BJ (cell line): ENCODE measurements around the gene HSPA6. TPM values are rescaled to one million over a fixed set of nuclear protein-coding genes. Genes with fewer than 3 reads are reported as not detected.
"Not testable (repeated sequence)": the region's sequence is repeated elsewhere in the genome, so short reads cannot be mapped to it uniquely, and the experiment has no call there.

Experiments used
- CTCF ChIA-PET: fragments of 350-600 bp; formaldehyde crosslinking; extraction: SDS; loops from one replicate; lab custom pipeline; 2021; ENCODE audit warnings: antibody characterized with exemption, inconsistent platforms; lab: Yijun Ruan, JAX
- POLR2A ChIA-PET: fragments of 300-600 bp; sonication (Branson Sonifier 250); formaldehyde crosslinking; extraction: SDS; loops from one replicate; lab custom pipeline; 2021; ENCODE audit warnings: antibody characterized with exemption; lab: Charles Lee
- DNase-seq: peaks from one replicate; pipeline ENCODE4 v3.0.0-alpha.2; 2011; ENCODE audit warnings: low read depth
- H3K27me3 ChIP-seq: 2 replicates; pipeline ENCODE4 v1.6.0; 2011; ENCODE audit warnings: low read length; ENCODE audit not compliant: control insufficient read depth, insufficient read depth
- H3K36me3 ChIP-seq: 2 replicates; pipeline ENCODE4 v1.5.1; 2011; ENCODE audit warnings: low read length; ENCODE audit not compliant: control insufficient read depth, insufficient read depth
- H3K4me3 ChIP-seq: 2 replicates; pipeline ENCODE4 v1.5.1; 2011; ENCODE audit warnings: low read depth, mild to moderate bottlenecking, control low read depth, low read length
- polyA plus RNA-seq: library from polyadenylated mRNA; depleted of rRNA; stranded (reverse); fragments of >200 nt; gene quantifications from 2 replicates; pipeline ENCODE4 v1.2.3, GENCODE V29; 2011; rRNA removed

HSPA6 gene
- polyA plus RNA-seq, 1 experiment: 0.04 TPM

DNA sequence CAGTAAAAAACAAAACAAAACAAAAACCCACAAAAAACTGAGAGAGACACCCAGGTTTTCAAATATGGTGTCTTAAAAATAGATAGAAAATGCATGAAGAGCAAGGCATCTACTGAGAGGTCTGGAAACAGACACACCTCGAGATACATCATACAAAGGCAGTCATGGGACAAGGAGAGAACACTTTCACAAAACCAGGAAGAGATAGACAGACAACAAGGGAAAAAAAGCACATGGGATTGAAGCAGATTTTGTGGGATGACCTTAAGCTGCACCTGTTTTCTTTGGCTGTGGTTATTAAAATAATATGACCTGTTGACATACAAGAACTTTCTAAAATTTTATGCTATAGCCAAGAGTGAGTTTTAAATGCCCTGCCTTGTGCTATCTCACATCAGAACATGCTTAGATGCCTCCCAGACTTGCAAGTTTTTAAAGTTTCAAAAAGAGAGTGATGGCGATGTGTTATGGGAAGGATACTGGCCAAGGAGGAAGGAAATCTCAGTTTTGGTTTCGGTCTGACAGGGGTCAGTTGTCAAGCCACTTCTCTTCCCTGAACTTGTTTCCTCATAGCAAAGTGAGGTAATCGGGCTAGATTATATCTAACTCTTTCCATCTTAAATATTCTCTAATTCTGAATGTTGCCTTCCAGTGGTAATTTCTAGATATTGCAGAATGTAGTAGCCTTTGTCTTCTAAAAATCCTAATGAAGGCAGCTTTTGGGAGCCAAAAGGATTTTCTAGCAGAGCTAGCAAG lies 36.8 kb downstream of the HSPA6 start:
- H3K27me3 ChIP-seq, CTCF ChIA-PET, DNase-seq, H3K36me3 ChIP-seq, H3K4me3 ChIP-seq, POLR2A ChIA-PET: not testable (repeated sequence)

DNA sequence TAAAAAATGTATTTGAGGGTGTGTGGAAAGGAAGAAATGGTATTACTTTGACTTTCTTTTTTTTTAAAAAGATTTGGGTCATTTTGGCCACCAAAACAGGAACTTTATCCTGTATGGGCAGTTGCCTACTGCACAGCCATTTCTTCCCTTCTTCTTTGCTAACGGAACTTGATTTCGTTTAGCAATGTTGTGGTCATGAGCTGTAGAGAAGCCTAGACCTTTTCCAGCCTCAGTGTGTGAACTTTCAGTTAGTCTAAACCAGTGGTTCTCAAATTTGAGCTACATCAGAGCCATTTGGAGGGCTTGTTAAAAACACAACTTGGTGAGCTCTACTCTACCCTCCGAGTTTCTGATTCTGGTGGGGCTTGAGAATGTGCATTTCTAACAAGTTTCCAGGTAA lies 38.1 kb downstream of the HSPA6 start:
- DNase-seq, POLR2A ChIA-PET, H3K27me3 ChIP-seq, CTCF ChIA-PET, H3K4me3 ChIP-seq, H3K36me3 ChIP-seq: not testable (repeated sequence)

DNA sequence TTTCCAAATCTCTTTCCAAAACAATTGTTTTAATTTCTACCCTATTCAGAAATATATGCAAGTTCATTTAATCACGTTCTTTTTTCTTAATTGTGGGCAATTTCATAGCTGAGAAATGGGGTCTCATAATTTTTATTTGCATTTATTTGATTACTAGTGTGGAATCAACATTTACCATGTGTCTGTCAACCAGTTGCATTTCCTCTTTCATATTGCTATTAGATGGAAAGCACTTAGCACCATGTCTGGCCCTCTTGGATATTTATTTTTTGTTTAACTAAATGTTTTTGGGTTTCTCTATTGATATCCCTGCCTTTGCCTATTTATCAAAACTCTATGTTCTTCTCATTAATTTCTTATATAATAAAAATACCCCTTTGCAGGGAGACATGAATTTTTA lies 39.2 kb downstream of the HSPA6 start:
- POLR2A ChIA-PET, H3K27me3 ChIP-seq, DNase-seq, H3K36me3 ChIP-seq, CTCF ChIA-PET, H3K4me3 ChIP-seq: not testable (repeated sequence)

DNA sequence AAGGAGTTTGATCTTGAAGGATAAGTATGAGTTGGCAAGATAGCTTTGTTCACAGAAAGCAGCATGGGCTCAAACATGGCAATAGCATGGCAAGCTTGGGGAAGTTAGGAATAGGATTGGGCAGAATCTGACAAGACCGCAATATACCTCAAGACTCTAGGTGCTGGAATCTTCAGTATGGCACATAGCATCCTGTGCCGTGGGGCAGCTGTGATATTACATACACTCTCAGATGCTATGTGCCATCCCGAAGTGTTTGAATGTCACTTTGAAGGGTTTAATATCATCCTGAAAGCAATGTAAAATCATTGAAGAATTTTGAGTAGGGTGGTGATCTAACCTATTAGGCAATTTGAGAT lies 42.2 kb downstream of the HSPA6 start:
- DNase-seq, H3K36me3 ChIP-seq, H3K27me3 ChIP-seq, H3K4me3 ChIP-seq, POLR2A ChIA-PET: not testable (repeated sequence)
- CTCF ChIA-PET: interaction anchor here (0.8 kb wide), 1 partner anchor 170 kb away, joined by 3 read pairs; no protein-coding TSS in a partner anchor

DNA sequence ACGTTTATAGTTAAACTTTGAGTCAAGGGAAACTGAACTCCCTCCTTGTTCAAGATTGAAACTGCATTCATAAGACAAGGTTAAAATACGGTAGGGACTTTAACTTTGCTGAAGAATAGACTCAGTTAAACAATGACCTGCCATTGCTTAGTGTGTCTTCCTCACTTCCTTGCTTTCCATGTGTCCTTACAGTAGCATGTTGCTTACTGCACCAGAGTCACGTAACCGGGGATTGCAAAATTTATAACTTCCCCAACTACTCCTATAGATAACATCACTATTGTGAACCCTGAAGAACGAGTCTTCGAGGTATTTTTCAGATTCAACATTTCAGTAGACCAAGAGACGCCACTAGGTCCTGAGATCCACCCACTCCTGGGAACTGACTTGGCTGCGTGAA lies 47.4 kb downstream of the HSPA6 start:
- DNase-seq, H3K4me3 ChIP-seq, H3K27me3 ChIP-seq, POLR2A ChIA-PET, CTCF ChIA-PET, H3K36me3 ChIP-seq: not testable (repeated sequence)

Other genes starting within 250 kb of the HSPA6 start
- 0.42 and 0.69 TPM in 2 replicates for gene MPZ, start 214.6 kb upstream of the HSPA6 start, polyA plus RNA-seq
- gene SDHC, start 210.2 kb upstream of the HSPA6 start, polyA plus RNA-seq: 275 and 315 TPM in 2 replicates
- gene CFAP126, start 156.7 kb upstream of the HSPA6 start, polyA plus RNA-seq: not detected in 2 replicates
- gene FCGR2A, start 19.1 kb upstream of the HSPA6 start, polyA plus RNA-seq: 0.09 and 0.11 TPM in 2 replicates
- not detected in 2 replicates for gene FCGR3A, start 25.3 kb downstream of the HSPA6 start, polyA plus RNA-seq
- gene FCGR3B, start 106.6 kb downstream of the HSPA6 start, polyA plus RNA-seq: not detected in 2 replicates
- gene FCGR2B, start 138.6 kb downstream of the HSPA6 start, polyA plus RNA-seq: not detected in 2 replicates
- 0.97 and 2.0 TPM in 2 replicates for gene FCRLA, start 182.7 kb downstream of the HSPA6 start, polyA plus RNA-seq
- 1.5 and 2.6 TPM in 2 replicates for gene FCRLB, start 197.0 kb downstream of the HSPA6 start, polyA plus RNA-seq
- gene DUSP12, start 225.2 kb downstream of the HSPA6 start, polyA plus RNA-seq: 28.1 and 34.1 TPM in 2 replicates
- gene ATF6, start 241.8 kb downstream of the HSPA6 start, polyA plus RNA-seq: 22.2 and 34.0 TPM in 2 replicates